ENCODE data around the gene MAP3K4. TPM values are rescaled to one million over a fixed set of nuclear protein-coding genes. Genes with fewer than 3 reads are reported as not detected.

The MAP3K4 gene
- total and polyA plus RNA-seq, 2 of the 8 experiments (the other 6 are each of a cell fraction or from before 2014, with no cell fraction given): 16.6 to 51.6 TPM

- TF ChIP-seq, protein P1, sequence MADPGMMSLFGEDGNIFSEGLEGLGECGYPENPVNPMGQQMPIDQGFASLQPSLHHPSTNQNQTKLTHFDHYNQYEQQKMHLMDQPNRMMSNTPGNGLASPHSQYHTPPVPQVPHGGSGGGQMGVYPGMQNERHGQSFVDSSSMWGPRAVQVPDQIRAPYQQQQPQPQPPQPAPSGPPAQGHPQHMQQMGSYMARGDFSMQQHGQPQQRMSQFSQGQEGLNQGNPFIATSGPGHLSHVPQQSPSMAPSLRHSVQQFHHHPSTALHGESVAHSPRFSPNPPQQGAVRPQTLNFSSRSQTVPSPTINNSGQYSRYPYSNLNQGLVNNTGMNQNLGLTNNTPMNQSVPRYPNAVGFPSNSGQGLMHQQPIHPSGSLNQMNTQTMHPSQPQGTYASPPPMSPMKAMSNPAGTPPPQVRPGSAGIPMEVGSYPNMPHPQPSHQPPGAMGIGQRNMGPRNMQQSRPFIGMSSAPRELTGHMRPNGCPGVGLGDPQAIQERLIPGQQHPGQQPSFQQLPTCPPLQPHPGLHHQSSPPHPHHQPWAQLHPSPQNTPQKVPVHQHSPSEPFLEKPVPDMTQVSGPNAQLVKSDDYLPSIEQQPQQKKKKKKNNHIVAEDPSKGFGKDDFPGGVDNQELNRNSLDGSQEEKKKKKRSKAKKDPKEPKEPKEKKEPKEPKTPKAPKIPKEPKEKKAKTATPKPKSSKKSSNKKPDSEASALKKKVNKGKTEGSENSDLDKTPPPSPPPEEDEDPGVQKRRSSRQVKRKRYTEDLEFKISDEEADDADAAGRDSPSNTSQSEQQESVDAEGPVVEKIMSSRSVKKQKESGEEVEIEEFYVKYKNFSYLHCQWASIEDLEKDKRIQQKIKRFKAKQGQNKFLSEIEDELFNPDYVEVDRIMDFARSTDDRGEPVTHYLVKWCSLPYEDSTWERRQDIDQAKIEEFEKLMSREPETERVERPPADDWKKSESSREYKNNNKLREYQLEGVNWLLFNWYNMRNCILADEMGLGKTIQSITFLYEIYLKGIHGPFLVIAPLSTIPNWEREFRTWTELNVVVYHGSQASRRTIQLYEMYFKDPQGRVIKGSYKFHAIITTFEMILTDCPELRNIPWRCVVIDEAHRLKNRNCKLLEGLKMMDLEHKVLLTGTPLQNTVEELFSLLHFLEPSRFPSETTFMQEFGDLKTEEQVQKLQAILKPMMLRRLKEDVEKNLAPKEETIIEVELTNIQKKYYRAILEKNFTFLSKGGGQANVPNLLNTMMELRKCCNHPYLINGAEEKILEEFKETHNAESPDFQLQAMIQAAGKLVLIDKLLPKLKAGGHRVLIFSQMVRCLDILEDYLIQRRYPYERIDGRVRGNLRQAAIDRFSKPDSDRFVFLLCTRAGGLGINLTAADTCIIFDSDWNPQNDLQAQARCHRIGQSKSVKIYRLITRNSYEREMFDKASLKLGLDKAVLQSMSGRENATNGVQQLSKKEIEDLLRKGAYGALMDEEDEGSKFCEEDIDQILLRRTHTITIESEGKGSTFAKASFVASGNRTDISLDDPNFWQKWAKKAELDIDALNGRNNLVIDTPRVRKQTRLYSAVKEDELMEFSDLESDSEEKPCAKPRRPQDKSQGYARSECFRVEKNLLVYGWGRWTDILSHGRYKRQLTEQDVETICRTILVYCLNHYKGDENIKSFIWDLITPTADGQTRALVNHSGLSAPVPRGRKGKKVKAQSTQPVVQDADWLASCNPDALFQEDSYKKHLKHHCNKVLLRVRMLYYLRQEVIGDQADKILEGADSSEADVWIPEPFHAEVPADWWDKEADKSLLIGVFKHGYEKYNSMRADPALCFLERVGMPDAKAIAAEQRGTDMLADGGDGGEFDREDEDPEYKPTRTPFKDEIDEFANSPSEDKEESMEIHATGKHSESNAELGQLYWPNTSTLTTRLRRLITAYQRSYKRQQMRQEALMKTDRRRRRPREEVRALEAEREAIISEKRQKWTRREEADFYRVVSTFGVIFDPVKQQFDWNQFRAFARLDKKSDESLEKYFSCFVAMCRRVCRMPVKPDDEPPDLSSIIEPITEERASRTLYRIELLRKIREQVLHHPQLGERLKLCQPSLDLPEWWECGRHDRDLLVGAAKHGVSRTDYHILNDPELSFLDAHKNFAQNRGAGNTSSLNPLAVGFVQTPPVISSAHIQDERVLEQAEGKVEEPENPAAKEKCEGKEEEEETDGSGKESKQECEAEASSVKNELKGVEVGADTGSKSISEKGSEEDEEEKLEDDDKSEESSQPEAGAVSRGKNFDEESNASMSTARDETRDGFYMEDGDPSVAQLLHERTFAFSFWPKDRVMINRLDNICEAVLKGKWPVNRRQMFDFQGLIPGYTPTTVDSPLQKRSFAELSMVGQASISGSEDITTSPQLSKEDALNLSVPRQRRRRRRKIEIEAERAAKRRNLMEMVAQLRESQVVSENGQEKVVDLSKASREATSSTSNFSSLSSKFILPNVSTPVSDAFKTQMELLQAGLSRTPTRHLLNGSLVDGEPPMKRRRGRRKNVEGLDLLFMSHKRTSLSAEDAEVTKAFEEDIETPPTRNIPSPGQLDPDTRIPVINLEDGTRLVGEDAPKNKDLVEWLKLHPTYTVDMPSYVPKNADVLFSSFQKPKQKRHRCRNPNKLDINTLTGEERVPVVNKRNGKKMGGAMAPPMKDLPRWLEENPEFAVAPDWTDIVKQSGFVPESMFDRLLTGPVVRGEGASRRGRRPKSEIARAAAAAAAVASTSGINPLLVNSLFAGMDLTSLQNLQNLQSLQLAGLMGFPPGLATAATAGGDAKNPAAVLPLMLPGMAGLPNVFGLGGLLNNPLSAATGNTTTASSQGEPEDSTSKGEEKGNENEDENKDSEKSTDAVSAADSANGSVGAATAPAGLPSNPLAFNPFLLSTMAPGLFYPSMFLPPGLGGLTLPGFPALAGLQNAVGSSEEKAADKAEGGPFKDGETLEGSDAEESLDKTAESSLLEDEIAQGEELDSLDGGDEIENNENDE (IDR thresholded peaks at IDR 0.05; ENCODE audit: insufficient replicate concordance, low read length): no peak
- TF ChIP-seq YY1 (IDR thresholded peaks at IDR 0.05; ENCODE audit: low read depth, low read length) (peak; percentile 95), CREB1 (IDR thresholded peaks at IDR 0.05) (0 out of 2 replicates have a peak, but pooled peaks have one; percentile 47), ASH2L (IDR thresholded peaks at IDR 0.05; ENCODE audit: low read length) (peak; percentile 27), SIN3A (conservative IDR thresholded peaks at IDR 0.05 in 1 of 2, IDR thresholded peaks at IDR 0.05 in 1 of 2; ENCODE audit: low read depth in 1 of 2, low read length in 2 of 2) (peak in 1 of 2 experiments; percentile 43; a peak in 1 of 4 replicates), EGR1 (IDR thresholded peaks at IDR 0.05; ENCODE audit: borderline replicate concordance, low read depth, low read length) (peak; percentile 81; the same call in 1 of the 2 replicates), SP4 (IDR thresholded peaks at IDR 0.05; ENCODE audit: low read length) (no peak), BRCA1 (IDR thresholded peaks at IDR 0.05; ENCODE audit: low read depth, low read length) (no peak)
Observed at GRCh38 chr6:160991406-160992060, at the start of gene MAP3K4 (continued).
